H1 (cell line): Measurements from ENCODE around the gene SLC6A17. TPM values are rescaled to one million over a fixed set of nuclear protein-coding genes. Genes with fewer than 3 reads are reported as not detected.

Experiments
- POLR2A ChIP-seq, 2 experiments: IDR thresholded peaks; 1 replicate in 1 of 2; 2 replicates in 1 of 2; pipeline ENCODE4 v1.6.1; 2011; ENCODE audit warnings: low read depth in 2 of 2, low read length in 2 of 2, mild to moderate bottlenecking in 2 of 2; ENCODE audit errors: control extremely low read depth in 1 of 2
- POLR2AphosphoS5 ChIP-seq: IDR thresholded peaks from 2 replicates; pipeline ENCODE4 v1.6.1; 2011; ENCODE audit warnings: low read depth, low read length
- SIX5 ChIP-seq: IDR thresholded peaks from 2 replicates; pipeline ENCODE4 v1.6.1; 2011; ENCODE audit warnings: mild to moderate bottlenecking, low read depth, low read length
- SP1 ChIP-seq: IDR thresholded peaks from 2 replicates; pipeline ENCODE4 v1.6.1; 2011; ENCODE audit warnings: low read depth, low read length
- TBP ChIP-seq: IDR thresholded peaks from 2 replicates; pipeline ENCODE4 v1.6.1; 2011; ENCODE audit warnings: low read depth, low read length, improper control_type of control experiment
- TCF12 ChIP-seq: IDR thresholded peaks from 2 replicates; pipeline ENCODE4 v1.6.1; 2011; ENCODE audit warnings: low read depth, mild to moderate bottlenecking, low read length
- polyA plus RNA-seq, 7 experiments: library from polyadenylated mRNA; depleted of rRNA in 3 of 7; stranded (reverse) in 5 of 7; unstranded in 2 of 7; fragments of >200 nt in 5 of 7; fragments of 200-250 nt in 2 of 7; gene quantifications; 1 replicate in 5 of 7; 2 replicates in 1 of 7; 4 replicates in 1 of 7; pipeline versions ENCODE4 v1.2.1 to v1.2.3, GENCODE V29; 2011 to 2013; ENCODE audit warnings: missing spikeins in 2 of 7, mixed read lengths in 2 of 7
- total RNA-seq: library from RNA; stranded (reverse); fragmentation: NEBNext Ultra II Directional; extraction: Animal tissue kit (Norgen Biotek cat#: 25700); gene quantifications from 2 replicates; pipeline ENCODE4 v1.2.1, GENCODE V29; 2021

Gene SLC6A17
- total and polyA plus RNA-seq, 2 of the 8 experiments (the other 6 are each of a cell fraction or from before 2014, with no cell fraction given) = 0.15 to 0.28 TPM

- TF ChIP-seq TBP (no peak), TCF12 (no peak), POLR2A (IDR thresholded peaks at IDR 0.05; ENCODE audit: control extremely low read depth in 1 of 2, low read depth in 2 of 2, low read length in 2 of 2) (no peak), POLR2AphosphoS5 (no peak), SP1 (no peak), SIX5 (no peak)
These were observed 91.2 kb downstream of the SLC6A17 start (continued) for GRCh38 chr1:110241516-110241915.
